ENCODE results near the gene CRAT.

CRAT gene

GRCh38 chr9:129101279-129101678, 9.3 kb downstream of the CRAT start:
- no peak overlapping the region for H3K4me2 ChIP-seq (ENCODE audit: low read length)
- H2AFZ ChIP-seq, result no peak overlapping the region
- H3K4me1 ChIP-seq, result peaks cover 14% of the 10 kb centered on the region
- H3K4me3 ChIP-seq (ENCODE audit: low read depth, low read length), result no peak overlapping the region
- H3K27ac ChIP-seq, result no peak overlapping the region
- H3K9me3 ChIP-seq (ENCODE audit: control insufficient read depth, low read length), result no peaks in the 10 kb centered on the region
- TF ChIP-seq CTCF (IDR thresholded peaks at IDR 0.05), result no peak
- H3K79me2 ChIP-seq, result no peaks in the 10 kb centered on the region
- H3K9ac ChIP-seq, result no peak overlapping the region
- no peaks in the 10 kb centered on the region for H3K27me3 ChIP-seq (ENCODE audit: control insufficient read depth, insufficient read depth, low read length)
- H3K36me3 ChIP-seq (ENCODE audit: control insufficient read depth, insufficient read depth, low read length), result no peaks in the 10 kb centered on the region

GRCh38 chr9:129100383-129101169, 10.0 kb downstream of the CRAT start:
- Histone ChIP-seq H2AFZ (no peak overlapping the region), H3K9me3 (ENCODE audit: control insufficient read depth, low read length) (no peaks in the 10 kb centered on the region), H3K36me3 (ENCODE audit: control insufficient read depth, insufficient read depth, low read length) (no peaks in the 10 kb centered on the region), H3K79me2 (no peaks in the 10 kb centered on the region), H3K4me3 (ENCODE audit: low read depth, low read length) (no peak overlapping the region), H3K4me2 (ENCODE audit: low read length) (no peak overlapping the region), H3K27me3 (ENCODE audit: control insufficient read depth, insufficient read depth, low read length) (no peaks in the 10 kb centered on the region), H3K9ac (no peak overlapping the region), H3K27ac (no peak overlapping the region), H3K4me1 (peaks cover 14% of the 10 kb centered on the region)
- no peak for TF ChIP-seq CTCF (IDR thresholded peaks at IDR 0.05)

GRCh38 chr9:129098328-129098727, 12.3 kb downstream of the CRAT start:
- Histone ChIP-seq H3K4me2 (ENCODE audit: low read length) (no peak overlapping the region), H3K36me3 (ENCODE audit: control insufficient read depth, insufficient read depth, low read length) (no peaks in the 10 kb centered on the region), H3K27me3 (ENCODE audit: control insufficient read depth, insufficient read depth, low read length) (no peaks in the 10 kb centered on the region), H3K4me1 (peaks cover 10% of the 10 kb centered on the region), H3K4me3 (ENCODE audit: low read depth, low read length) (no peak overlapping the region), H3K79me2 (no peaks in the 10 kb centered on the region), H2AFZ (no peak overlapping the region), H3K9me3 (ENCODE audit: control insufficient read depth, low read length) (no peaks in the 10 kb centered on the region), H3K27ac (no peak overlapping the region), H3K9ac (no peak overlapping the region)
- TF ChIP-seq CTCF (IDR thresholded peaks at IDR 0.05), result no peak

- Histone ChIP-seq H3K9me3 (ENCODE audit: control insufficient read depth, low read length) (no peaks in the 10 kb centered on the region), H3K4me2 (ENCODE audit: low read length) (no peak overlapping the region), H3K27me3 (ENCODE audit: control insufficient read depth, insufficient read depth, low read length) (no peaks in the 10 kb centered on the region), H3K4me3 (ENCODE audit: low read depth, low read length) (no peak overlapping the region), H2AFZ (no peak overlapping the region), H3K9ac (no peak overlapping the region), H3K79me2 (no peaks in the 10 kb centered on the region), H3K27ac (no peak overlapping the region), H3K4me1 (peaks cover 7% of the 10 kb centered on the region), H3K36me3 (ENCODE audit: control insufficient read depth, insufficient read depth, low read length) (no peaks in the 10 kb centered on the region)
- TF ChIP-seq CTCF (IDR thresholded peaks at IDR 0.05), result no peak
These were observed 12.8 kb downstream of the CRAT start for GRCh38 chr9:129097671-129098306.
